ENCODE results near the gene CLCC1.

- TF ChIP-seq CTCF (IDR thresholded peaks at IDR 0.05) (no peak), POLR2A (IDR thresholded peaks at IDR 0.05) (no peak)
These were observed 19.8 kb upstream of the CLCC1 start for GRCh38 chr1:108983114-108983513.

Measured in Peyer's patch (tissue), 4 donors.